Fibroblast of villous mesenchyme (primary cell): ENCODE results near the gene CCL22. TPM values are rescaled to one million over a fixed set of nuclear protein-coding genes. Genes with fewer than 3 reads are reported as not detected.

Source experiments
- DNase-seq: peaks from one replicate; pipeline ENCODE4 v3.0.0-alpha.2; 2010; ENCODE audit warnings: low read depth
- H3K4me3 ChIP-seq: 2 replicates; pipeline ENCODE4 v1.5.1; 2011; ENCODE audit warnings: low read depth, mild to moderate bottlenecking, low read length
- CTCF ChIP-seq: IDR thresholded peaks from 2 replicates; pipeline ENCODE4 v1.5.1; 2012; ENCODE audit warnings: low read depth, mild to moderate bottlenecking, low read length; ENCODE audit not compliant: insufficient read depth
- total RNA-seq: library from RNA; depleted of rRNA; stranded (reverse); fragments of >200 nt; gene quantifications from 2 replicates; pipeline ENCODE4 v1.2.3, GENCODE V29; 2012

The CCL22 gene
- total RNA-seq, 1 donor = not detected

- no peak overlapping the region for H3K4me3 ChIP-seq
- no peak for DNase-seq
- no peak for TF ChIP-seq CTCF
These were observed 2.6 kb upstream of the CCL22 start for GRCh38 chr16:57355898-57356414.

GRCh38 chr16:57356547-57356946 lies 2.0 kb upstream of the CCL22 start:
- TF ChIP-seq CTCF = no peak
- H3K4me3 ChIP-seq = no peak overlapping the region
- DNase-seq = no peak

DNA sequence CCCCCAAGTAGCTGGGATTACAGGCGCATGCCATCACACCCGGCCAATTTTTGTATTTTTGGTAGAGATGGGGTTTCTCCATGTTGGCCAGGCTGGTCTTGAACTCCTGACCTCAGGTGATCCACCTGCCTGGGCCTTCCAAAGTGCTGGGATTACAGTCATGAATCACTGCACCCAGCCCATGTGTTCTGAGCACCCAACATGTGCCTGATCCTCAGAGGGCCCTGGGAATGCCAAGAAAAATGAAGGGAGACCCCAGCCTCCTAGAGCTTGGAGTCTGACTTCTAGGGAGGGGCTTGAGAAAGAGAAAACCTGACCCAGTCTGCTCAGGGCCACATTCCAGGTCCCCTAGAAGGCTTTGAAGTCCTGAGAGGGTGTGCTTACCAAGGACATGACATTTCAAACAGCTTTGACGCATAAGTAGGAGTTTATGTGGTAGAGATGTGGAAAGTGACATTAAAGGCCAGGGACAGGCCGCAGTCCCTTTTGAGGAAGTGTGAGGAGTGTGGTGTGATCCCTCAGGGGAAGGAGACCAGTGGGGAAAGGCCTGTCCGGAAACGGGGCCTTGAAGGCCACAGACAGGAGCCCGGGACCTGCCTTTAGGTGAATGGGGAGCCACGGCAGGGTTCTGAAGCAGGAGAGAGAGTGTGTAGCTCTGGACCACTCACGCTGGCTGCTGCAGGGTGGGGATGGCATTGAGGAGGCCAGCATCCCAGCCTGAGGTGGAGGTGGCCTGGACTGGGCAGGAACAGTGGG lies 1.1 kb upstream of the CCL22 start:
- no peak overlapping the region for H3K4me3 ChIP-seq
- no peak for TF ChIP-seq CTCF
- DNase-seq = no peak

DNA sequence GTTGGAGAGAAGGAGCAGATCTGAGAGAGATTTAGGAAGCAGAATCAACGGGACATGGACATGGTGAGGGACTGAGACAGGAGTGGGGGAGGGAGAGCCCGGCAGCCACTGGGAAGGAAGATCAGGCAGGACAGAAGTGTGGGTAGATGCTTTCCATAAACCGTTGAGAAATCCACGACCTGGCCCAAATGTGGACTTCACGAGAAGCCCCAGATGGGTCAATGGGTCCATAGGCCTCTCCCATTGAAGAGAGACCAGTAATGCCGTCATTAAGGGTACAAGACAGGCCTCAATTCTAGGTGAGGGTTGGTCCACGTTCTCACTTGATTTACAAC lies 530 bp upstream of the CCL22 start:
- no peak for DNase-seq
- H3K4me3 ChIP-seq = no peak overlapping the region
- TF ChIP-seq CTCF = no peak

DNA sequence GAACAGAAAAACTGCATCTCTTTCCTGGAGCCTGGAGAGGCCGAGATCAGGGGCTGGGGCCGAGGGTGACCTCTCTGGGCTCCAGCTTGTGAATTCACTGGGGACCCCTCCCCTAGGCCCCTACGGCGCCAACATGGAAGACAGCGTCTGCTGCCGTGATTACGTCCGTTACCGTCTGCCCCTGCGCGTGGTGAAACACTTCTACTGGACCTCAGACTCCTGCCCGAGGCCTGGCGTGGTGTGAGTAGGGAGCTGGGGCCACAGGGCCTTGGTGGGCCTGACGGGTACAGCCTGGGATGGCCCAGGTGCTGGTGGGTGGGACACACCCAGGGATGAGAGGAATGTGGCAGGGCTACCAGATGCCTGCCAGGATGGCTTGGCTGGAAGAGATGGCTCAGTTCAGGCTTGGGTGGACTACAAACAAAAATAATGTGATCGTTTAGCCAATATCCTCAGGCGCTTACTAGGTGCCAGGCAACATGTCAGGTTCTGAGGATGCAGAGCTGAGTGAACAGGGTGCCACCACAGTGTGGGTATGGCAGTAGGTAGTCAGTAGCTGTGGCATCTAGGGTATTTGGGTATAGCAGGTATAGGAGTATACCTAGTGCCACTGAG lies 1.8 kb downstream of the CCL22 start:
- DNase-seq = no peak
- no peak overlapping the region for H3K4me3 ChIP-seq
- no peak for TF ChIP-seq CTCF

DNA sequence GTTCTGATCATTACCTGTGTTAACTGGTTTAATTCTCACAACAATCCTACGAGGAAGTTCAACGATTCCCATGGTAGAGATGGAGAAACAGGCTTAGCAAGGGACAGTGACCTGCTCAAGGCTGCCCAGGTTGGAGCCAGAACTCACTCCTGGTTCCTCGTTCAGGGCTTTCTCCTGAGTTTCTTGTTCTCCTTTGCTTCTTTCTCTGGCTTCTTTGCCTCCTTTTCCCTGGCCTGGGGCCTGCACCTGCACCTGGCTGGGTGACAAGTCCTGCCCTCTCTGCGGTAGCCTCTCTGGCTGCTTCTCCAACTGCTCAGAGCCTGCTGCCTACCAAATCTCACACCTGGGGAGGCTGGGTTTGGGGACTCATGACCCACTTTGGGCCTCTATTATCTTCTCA lies 2.8 kb downstream of the CCL22 start:
- no peak overlapping the region for H3K4me3 ChIP-seq
- no peak for DNase-seq
- TF ChIP-seq CTCF = no peak
